ENCODE data around the gene IGF2BP2.

IGF2BP2 gene

DNA sequence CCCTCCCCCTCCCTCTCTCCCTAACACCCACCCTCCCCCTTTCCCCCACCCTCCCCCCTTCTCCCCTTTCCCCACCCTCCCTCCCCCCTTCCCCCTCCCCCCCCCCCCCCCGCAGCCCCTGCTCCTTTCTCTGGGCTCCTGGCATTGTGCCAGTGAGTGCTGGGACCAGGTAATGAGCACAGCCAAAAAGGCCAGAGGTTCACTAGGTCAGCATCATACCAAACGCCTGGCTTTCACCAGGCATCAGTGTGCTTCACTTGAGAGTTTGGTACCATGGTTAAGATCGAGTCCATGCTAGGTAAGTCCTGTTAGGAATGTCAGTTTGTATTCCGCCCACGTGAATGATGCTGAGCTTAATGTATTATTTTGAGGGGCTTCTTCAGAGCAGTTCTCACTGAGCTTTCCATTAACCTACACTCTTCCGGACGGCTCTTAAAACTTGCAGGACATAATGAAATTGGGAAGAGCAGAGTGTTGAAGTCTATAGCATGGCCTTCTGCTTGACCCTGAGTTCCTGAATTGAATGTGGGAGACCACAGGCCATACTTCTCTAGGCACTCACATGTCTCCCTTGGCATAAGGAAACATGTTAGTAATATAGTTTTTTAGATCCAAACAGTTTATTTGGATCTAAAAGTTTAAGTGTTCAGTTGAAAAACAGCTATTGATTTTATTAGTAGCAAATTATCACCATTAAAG lies 193.2 kb downstream of the IGF2BP2 start:
- TF ChIP-seq, protein P1, sequence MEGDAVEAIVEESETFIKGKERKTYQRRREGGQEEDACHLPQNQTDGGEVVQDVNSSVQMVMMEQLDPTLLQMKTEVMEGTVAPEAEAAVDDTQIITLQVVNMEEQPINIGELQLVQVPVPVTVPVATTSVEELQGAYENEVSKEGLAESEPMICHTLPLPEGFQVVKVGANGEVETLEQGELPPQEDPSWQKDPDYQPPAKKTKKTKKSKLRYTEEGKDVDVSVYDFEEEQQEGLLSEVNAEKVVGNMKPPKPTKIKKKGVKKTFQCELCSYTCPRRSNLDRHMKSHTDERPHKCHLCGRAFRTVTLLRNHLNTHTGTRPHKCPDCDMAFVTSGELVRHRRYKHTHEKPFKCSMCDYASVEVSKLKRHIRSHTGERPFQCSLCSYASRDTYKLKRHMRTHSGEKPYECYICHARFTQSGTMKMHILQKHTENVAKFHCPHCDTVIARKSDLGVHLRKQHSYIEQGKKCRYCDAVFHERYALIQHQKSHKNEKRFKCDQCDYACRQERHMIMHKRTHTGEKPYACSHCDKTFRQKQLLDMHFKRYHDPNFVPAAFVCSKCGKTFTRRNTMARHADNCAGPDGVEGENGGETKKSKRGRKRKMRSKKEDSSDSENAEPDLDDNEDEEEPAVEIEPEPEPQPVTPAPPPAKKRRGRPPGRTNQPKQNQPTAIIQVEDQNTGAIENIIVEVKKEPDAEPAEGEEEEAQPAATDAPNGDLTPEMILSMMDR (IDR thresholded peaks at IDR 0.05; ENCODE audit: low read depth, low read length), result no peak
- no peak for DNase-seq (ENCODE audit: extremely low read depth, low read depth)

- DNase-seq (ENCODE audit: extremely low read depth, low read depth), result no peak
- TF ChIP-seq, protein P1 (IDR thresholded peaks at IDR 0.05; ENCODE audit: low read depth, low read length), result no peak
These were observed 193.7 kb downstream of the IGF2BP2 start for GRCh38 chr3:185631108-185631507.

GRCh38 chr3:185630182-185630622 lies 194.6 kb downstream of the IGF2BP2 start:
- DNase-seq (ENCODE audit: extremely low read depth, low read depth), result no peak

GRCh38 chr3:185629554-185630181 lies 195.2 kb downstream of the IGF2BP2 start:
- DNase-seq (ENCODE audit: extremely low read depth, low read depth), result no peak
- TF ChIP-seq, protein P1 (IDR thresholded peaks at IDR 0.05; ENCODE audit: low read depth, low read length), result no peak

More at GRCh38 chr3:185630182-185630622, 194.6 kb downstream of the IGF2BP2 start:
- TF ChIP-seq, protein P1 (IDR thresholded peaks at IDR 0.05; ENCODE audit: low read depth, low read length), result no peak

- TF ChIP-seq, protein P1 (IDR thresholded peaks at IDR 0.05; ENCODE audit: low read depth, low read length), result no peak
- no peak for DNase-seq (ENCODE audit: extremely low read depth, low read depth)
These were observed 199.1 kb downstream of the IGF2BP2 start for GRCh38 chr3:185625784-185626183.

DNA sequence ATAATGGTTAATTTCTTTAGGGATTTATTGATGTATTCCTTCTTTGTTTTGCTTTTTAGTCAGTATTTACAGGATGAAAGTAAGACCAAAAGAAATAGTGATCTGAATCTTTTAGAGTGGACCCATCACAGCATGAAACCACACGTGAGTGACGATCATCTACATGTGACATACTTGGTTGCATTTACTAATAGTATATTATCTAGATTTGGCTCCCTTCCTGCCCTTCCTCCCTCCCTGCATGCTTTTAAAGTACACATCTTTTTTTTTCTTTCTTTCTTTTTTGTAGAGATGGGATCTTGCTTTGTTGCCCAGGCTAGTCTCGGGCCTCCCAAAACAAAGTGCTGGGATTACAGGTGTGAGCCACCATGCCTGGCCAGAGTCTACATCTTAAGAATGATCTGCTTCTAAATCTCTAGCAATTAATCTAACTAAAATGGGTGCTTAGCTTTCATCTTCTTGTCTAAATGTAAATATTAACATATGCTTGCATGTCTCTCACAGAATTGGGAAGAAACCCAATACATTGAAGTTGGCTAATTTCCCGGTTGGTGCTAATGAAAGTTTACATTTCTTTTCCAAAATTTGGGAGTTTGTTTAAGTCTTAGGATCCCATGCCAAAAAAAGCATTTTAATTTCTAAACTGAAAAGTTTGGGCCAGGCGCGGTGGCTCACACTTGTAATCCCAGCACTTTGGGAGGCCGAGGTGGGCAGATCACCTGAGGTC lies 200.7 kb downstream of the IGF2BP2 start:
- TF ChIP-seq, protein P1 (IDR thresholded peaks at IDR 0.05; ENCODE audit: low read depth, low read length), result no peak
- no peak for DNase-seq (ENCODE audit: extremely low read depth, low read depth)

DNA sequence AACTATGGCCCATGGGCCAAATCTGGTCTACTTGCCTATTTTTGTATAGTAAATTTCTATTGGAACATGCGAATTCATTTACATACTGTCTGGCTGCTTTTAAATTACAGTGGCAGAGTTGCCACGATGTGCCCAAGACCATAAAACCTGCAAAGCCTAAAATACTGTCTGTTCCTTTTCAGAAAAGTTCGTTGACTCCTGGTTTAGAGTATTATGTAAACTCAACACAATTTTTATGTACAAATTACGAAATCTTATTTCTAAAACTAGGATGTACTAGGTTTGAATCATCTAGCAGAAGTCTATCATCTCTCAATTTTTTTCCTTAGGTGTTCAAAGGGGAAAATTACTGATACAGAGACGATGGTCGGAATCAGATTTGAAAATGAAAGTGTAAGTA lies 211.8 kb downstream of the IGF2BP2 start:
- no peak for DNase-seq (ENCODE audit: extremely low read depth, low read depth)
- TF ChIP-seq, protein P1 (IDR thresholded peaks at IDR 0.05; ENCODE audit: low read depth, low read length), result no peak

All from AG09319 (cell line).